Ovary (tissue), 3 donors: ENCODE measurements around the gene ARID2.

ENCODE experiments used
- CTCF ChIP-seq, 3 donors: fragments of 450-650 bp in 2 of 3; fragments of 200-600 bp in 1 of 3; IDR thresholded peaks; one replicate each; pipeline versions ENCODE4 v1.5.1 to v1.8.0; 2016 to 2022; ENCODE audit warnings: antibody characterized with exemption in 3 of 3, mild to moderate bottlenecking in 1 of 3
- EP300 ChIP-seq: sonication (generic); formaldehyde crosslinking; IDR thresholded peaks from one replicate; pipeline ENCODE4 v1.6.1; 2017; ENCODE audit warnings: antibody characterized with exemption
- POLR2A ChIP-seq: fragments of 450-650 bp; IDR thresholded peaks from one replicate; pipeline ENCODE4 v1.6.1; 2017; ENCODE audit warnings: antibody characterized with exemption, mild to moderate bottlenecking, moderate library complexity
- donor health status: DM: no; HTN: no; CAD: no.

DNA sequence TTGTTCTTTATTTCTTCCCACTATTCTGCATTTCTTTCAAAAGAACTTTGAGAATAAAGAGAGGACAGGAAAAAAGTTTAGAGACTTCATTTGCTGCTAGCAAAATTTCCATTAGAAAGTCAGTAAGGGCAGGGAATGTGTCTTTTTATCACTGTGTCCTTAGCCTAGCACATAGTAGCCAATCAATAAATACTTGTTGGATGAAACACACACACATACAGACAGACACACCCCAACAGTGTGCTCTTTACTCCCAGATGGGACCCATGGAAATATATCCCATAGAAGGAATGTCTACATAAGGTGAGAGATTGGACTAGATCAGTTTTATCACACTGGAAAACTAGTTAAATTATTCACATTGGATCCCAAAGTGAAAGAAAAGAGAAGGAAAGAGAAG is 21.1 kb upstream of the ARID2 start:
- no peak for TF ChIP-seq POLR2A
- no peak for TF ChIP-seq CTCF (IDR thresholded peaks at IDR 0.05)
- TF ChIP-seq EP300, result no peak
